ENCODE measurements around the gene KCND3.

DNA sequence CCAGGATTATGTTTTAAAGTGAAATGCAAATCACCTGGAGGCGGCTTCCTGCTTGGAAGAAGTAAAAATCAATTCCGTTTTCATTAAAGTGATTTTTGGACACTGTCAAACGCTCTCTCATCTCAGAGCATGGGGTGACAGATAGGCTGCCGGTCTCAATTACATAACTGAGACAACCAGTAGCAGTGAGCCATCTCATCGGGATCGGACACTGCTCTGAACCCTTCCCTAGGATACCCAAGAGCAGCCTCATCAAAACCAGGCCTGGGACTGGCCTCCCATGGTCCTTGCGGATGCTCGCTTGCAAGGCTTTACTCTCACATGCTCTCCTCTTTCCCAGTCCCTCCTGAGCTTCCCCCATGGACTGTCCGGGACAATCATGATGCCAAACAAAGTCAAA, 12.1 kb downstream of the KCND3 start:
- TF ChIP-seq, protein P1, sequence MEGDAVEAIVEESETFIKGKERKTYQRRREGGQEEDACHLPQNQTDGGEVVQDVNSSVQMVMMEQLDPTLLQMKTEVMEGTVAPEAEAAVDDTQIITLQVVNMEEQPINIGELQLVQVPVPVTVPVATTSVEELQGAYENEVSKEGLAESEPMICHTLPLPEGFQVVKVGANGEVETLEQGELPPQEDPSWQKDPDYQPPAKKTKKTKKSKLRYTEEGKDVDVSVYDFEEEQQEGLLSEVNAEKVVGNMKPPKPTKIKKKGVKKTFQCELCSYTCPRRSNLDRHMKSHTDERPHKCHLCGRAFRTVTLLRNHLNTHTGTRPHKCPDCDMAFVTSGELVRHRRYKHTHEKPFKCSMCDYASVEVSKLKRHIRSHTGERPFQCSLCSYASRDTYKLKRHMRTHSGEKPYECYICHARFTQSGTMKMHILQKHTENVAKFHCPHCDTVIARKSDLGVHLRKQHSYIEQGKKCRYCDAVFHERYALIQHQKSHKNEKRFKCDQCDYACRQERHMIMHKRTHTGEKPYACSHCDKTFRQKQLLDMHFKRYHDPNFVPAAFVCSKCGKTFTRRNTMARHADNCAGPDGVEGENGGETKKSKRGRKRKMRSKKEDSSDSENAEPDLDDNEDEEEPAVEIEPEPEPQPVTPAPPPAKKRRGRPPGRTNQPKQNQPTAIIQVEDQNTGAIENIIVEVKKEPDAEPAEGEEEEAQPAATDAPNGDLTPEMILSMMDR (IDR thresholded peaks at IDR 0.05; ENCODE audit: low read depth, low read length) = no peak
- no peak for TF ChIP-seq POLR2A (IDR thresholded peaks at IDR 0.05; ENCODE audit: extremely low read depth, insufficient read length)

All from NB4 (cell line).